ENCODE results near the gene PLA2G4E. TPM values are rescaled to one million over a fixed set of nuclear protein-coding genes. Genes with fewer than 3 reads are reported as not detected.
A peak's percentile ranks its signal among the peaks of the same experiment; 100 is the strongest.

The PLA2G4E gene
- total and polyA plus RNA-seq, 11 donors = 0.01 to 1.1 (median 0.05) TPM; not detected in 6

- TF ChIP-seq CTCF (IDR thresholded peaks at IDR 0.05) (no peak), POLR2A (IDR thresholded peaks at IDR 0.05) (no peak)
- no peak for ATAC-seq
- Histone ChIP-seq H3K27me3 (no peaks in the 10 kb centered on the region), H3K4me1 (peaks cover 0 to 10% (median 0%) of the 10 kb centered on the region in 12 donors), H3K9me3 (no peaks in the 10 kb centered on the region), H3K4me3 (no peak overlapping the region), H3K27ac (no peak overlapping the region), H3K36me3 (no peaks in the 10 kb centered on the region)
- intact Hi-C loops (cut with DNase I) = loop anchor here in 5 of 10 donors (2.0 to 10.0 kb wide), 3 partner anchors 66 to 144 kb away; no protein-coding TSS in a partner anchor
- WGBS, 4 donors = 56 to 81% (median 81%) methylated on average over 3 of the region's 3 CpGs
- no peak for DNase-seq
These were observed 30.2 kb downstream of the PLA2G4E start for GRCh38 chr15:41990691-41991090.

GRCh38 chr15:41990243-41990605 lies 30.6 kb downstream of the PLA2G4E start:
- intact Hi-C loops (cut with DNase I) = loop anchor here in 5 of 10 donors (2.0 to 10.0 kb wide), 3 partner anchors 67 to 145 kb away; no protein-coding TSS in a partner anchor
- no peaks in the 10 kb centered on the region for H3K36me3 ChIP-seq
- no peaks in the 10 kb centered on the region for H3K27me3 ChIP-seq
- no peak overlapping the region for H3K4me3 ChIP-seq
- H3K9me3 ChIP-seq = no peaks in the 10 kb centered on the region
- ATAC-seq = no peak
- peaks cover 0 to 10% (median 0%) of the 10 kb centered on the region in 12 donors for H3K4me1 ChIP-seq
- TF ChIP-seq CTCF (IDR thresholded peaks at IDR 0.05) = no peak
- TF ChIP-seq POLR2A (IDR thresholded peaks at IDR 0.05) = no peak
- H3K27ac ChIP-seq = no peak overlapping the region
- WGBS, 4 donors = 58 to 65% (median 63%) methylated on average over 6 to 7 of the region's 7 CpGs
- no peak for DNase-seq

GRCh38 chr15:41989573-41990242 lies 31.1 kb downstream of the PLA2G4E start:
- H3K9me3 ChIP-seq = no peaks in the 10 kb centered on the region
- TF ChIP-seq CTCF (IDR thresholded peaks at IDR 0.05) (peak; percentile 96 to 100 (median 98)), POLR2A (IDR thresholded peaks at IDR 0.05) (no peak)
- ATAC-seq (peak; percentile 65 to 91 (median 89)), DNase-seq (peak; percentile 77 to 91 (median 83))
- H3K27ac ChIP-seq = no peak overlapping the region
- peaks cover 0 to 10% (median 0%) of the 10 kb centered on the region in 12 donors for H3K4me1 ChIP-seq
- no peak overlapping the region for H3K4me3 ChIP-seq
- intact Hi-C loops (cut with DNase I) = loop anchor here (1.0 to 10.0 kb wide), 8 partner anchors 67 to 148 kb away; no protein-coding TSS in a partner anchor
- H3K27me3 ChIP-seq = no peaks in the 10 kb centered on the region
- no peaks in the 10 kb centered on the region for H3K36me3 ChIP-seq
- 14 to 20% (median 19%) methylated on average over 8 to 9 of the region's 9 CpGs for WGBS, 4 donors

- H3K4me3 ChIP-seq = no peak overlapping the region
- H3K36me3 ChIP-seq = no peaks in the 10 kb centered on the region
- no peaks in the 10 kb centered on the region for H3K9me3 ChIP-seq
- H3K4me1 ChIP-seq = peaks cover 0 to 9% (median 0%) of the 10 kb centered on the region in 12 donors
- H3K27me3 ChIP-seq = no peaks in the 10 kb centered on the region
- H3K27ac ChIP-seq = no peak overlapping the region
- intact Hi-C loops (cut with DNase I) = loop anchor here in 9 of 10 donors (1.0 to 10.0 kb wide), 7 partner anchors 68 to 148 kb away; no protein-coding TSS in a partner anchor
- peak in 1 of 4 donors; percentile 10 for ATAC-seq
- 72 to 76% (median 75%) methylated on average over 11 to 21 of the region's 21 CpGs for WGBS, 4 donors
- no peak for TF ChIP-seq CTCF (IDR thresholded peaks at IDR 0.05)
- no peak for TF ChIP-seq POLR2A (IDR thresholded peaks at IDR 0.05)
- no peak for DNase-seq
These were observed 31.8 kb downstream of the PLA2G4E start for GRCh38 chr15:41988896-41989572.

Data from heart left ventricle (tissue), 16 donors.